ENCODE data around the gene ARID4B. TPM values are rescaled to one million over a fixed set of nuclear protein-coding genes. Genes with fewer than 3 reads are reported as not detected.

ARID4B gene
- total and polyA plus RNA-seq, 2 of the 13 experiments (the other 11 are each of a cell fraction or from before 2014, with no cell fraction given): 9.7 to 24.6 TPM

DNA sequence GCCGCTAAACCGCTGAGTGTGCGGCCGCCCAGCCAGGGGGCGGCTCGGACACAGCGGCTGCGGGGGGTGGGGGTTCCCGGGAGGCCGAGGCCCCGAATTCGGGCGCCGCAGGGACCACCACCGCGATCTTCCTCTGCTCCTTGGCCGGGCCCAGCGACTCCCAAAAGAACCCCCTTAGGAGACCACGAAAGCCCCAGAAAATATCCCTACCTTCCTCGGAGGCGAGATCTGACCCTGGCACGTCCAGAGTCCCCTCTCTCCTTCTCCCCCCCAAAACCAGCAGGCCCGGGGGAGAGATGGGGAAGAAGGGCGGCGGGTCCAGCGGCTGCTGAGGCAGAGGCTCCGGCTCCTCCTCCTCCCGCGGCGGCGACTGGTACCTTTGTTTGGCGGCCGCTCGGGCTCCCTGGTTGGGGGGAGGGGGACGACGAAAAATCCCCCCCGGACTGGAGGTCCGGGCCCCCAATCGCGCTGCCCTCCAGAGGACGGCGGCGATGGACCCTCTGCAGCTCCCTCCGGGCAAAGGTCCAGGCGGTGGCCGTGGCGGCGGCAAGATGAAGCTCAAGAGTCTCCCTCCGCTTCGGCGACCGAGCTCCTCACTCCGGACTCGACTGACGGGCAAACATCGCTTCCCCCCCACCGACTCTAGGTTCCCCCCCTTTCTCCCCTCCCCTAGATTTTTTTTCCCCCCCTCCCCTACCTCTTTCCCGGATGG lies at the start of gene ARID4B (continued):
- TF ChIP-seq, protein P1, sequence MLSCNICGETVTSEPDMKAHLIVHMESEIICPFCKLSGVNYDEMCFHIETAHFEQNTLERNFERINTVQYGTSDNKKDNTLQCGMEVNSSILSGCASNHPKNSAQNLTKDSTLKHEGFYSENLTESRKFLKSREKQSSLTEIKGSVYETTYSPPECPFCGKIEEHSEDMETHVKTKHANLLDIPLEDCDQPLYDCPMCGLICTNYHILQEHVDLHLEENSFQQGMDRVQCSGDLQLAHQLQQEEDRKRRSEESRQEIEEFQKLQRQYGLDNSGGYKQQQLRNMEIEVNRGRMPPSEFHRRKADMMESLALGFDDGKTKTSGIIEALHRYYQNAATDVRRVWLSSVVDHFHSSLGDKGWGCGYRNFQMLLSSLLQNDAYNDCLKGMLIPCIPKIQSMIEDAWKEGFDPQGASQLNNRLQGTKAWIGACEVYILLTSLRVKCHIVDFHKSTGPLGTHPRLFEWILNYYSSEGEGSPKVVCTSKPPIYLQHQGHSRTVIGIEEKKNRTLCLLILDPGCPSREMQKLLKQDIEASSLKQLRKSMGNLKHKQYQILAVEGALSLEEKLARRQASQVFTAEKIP (CRISPR knock-in tag; IDR thresholded peaks at IDR 0.05; ENCODE audit: borderline replicate concordance): no peak
- TF ChIP-seq ZNF552 (CRISPR knock-in tag; IDR thresholded peaks at IDR 0.05; ENCODE audit: borderline replicate concordance) (no peak), ZNF33A (CRISPR knock-in tag; IDR thresholded peaks at IDR 0.05; ENCODE audit: borderline replicate concordance) (no peak), ZNF616 (CRISPR knock-in tag; IDR thresholded peaks at IDR 0.05; ENCODE audit: low read depth) (no peak), IRX3 (CRISPR knock-in tag; IDR thresholded peaks at IDR 0.05; ENCODE audit: borderline replicate concordance, low read depth) (no peak), CEBPG (CRISPR knock-in tag; IDR thresholded peaks at IDR 0.05) (no peak), ZNF432 (CRISPR knock-in tag; IDR thresholded peaks at IDR 0.05; ENCODE audit: borderline replicate concordance) (no peak), ZNF709 (CRISPR knock-in tag; IDR thresholded peaks at IDR 0.05) (no peak), FOSL1 (CRISPR knock-in tag; IDR thresholded peaks at IDR 0.05; ENCODE audit: borderline replicate concordance) (no peak)
- TF ChIP-seq, protein P2, sequence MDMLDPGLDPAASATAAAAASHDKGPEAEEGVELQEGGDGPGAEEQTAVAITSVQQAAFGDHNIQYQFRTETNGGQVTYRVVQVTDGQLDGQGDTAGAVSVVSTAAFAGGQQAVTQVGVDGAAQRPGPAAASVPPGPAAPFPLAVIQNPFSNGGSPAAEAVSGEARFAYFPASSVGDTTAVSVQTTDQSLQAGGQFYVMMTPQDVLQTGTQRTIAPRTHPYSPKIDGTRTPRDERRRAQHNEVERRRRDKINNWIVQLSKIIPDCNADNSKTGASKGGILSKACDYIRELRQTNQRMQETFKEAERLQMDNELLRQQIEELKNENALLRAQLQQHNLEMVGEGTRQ (IDR thresholded peaks at IDR 0.05; ENCODE audit: low read depth, low read length): no peak
- TF ChIP-seq, protein P2 (CRISPR knock-in tag; IDR thresholded peaks at IDR 0.05; ENCODE audit: borderline replicate concordance): no peak
- TF ChIP-seq, protein P3, sequence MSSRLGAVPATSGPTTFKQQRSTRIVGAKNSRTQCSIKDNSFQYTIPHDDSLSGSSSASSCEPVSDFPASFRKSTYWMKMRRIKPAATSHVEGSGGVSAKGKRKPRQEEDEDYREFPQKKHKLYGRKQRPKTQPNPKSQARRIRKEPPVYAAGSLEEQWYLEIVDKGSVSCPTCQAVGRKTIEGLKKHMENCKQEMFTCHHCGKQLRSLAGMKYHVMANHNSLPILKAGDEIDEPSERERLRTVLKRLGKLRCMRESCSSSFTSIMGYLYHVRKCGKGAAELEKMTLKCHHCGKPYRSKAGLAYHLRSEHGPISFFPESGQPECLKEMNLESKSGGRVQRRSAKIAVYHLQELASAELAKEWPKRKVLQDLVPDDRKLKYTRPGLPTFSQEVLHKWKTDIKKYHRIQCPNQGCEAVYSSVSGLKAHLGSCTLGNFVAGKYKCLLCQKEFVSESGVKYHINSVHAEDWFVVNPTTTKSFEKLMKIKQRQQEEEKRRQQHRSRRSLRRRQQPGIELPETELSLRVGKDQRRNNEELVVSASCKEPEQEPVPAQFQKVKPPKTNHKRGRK (CRISPR knock-in tag; IDR thresholded peaks at IDR 0.05): no peak
- TF ChIP-seq, protein P4, sequence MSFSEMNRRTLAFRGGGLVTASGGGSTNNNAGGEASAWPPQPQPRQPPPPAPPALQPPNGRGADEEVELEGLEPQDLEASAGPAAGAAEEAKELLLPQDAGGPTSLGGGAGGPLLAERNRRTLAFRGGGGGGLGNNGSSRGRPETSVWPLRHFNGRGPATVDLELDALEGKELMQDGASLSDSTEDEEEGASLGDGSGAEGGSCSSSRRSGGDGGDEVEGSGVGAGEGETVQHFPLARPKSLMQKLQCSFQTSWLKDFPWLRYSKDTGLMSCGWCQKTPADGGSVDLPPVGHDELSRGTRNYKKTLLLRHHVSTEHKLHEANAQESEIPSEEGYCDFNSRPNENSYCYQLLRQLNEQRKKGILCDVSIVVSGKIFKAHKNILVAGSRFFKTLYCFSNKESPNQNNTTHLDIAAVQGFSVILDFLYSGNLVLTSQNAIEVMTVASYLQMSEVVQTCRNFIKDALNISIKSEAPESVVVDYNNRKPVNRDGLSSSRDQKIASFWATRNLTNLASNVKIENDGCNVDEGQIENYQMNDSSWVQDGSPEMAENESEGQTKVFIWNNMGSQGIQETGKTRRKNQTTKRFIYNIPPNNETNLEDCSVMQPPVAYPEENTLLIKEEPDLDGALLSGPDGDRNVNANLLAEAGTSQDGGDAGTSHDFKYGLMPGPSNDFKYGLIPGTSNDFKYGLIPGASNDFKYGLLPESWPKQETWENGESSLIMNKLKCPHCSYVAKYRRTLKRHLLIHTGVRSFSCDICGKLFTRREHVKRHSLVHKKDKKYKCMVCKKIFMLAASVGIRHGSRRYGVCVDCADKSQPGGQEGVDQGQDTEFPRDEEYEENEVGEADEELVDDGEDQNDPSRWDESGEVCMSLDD (CRISPR knock-in tag; IDR thresholded peaks at IDR 0.05; ENCODE audit: borderline replicate concordance): no peak
- TF ChIP-seq, protein P5, sequence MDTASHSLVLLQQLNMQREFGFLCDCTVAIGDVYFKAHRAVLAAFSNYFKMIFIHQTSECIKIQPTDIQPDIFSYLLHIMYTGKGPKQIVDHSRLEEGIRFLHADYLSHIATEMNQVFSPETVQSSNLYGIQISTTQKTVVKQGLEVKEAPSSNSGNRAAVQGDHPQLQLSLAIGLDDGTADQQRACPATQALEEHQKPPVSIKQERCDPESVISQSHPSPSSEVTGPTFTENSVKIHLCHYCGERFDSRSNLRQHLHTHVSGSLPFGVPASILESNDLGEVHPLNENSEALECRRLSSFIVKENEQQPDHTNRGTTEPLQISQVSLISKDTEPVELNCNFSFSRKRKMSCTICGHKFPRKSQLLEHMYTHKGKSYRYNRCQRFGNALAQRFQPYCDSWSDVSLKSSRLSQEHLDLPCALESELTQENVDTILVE (CRISPR knock-in tag; IDR thresholded peaks at IDR 0.05): no peak

All from HepG2 (cell line).